ENCODE results near the gene TK1.
"Not testable (repeated sequence)": the region's sequence is repeated elsewhere in the genome, so short reads cannot be mapped to it uniquely, and the experiment has no call there.

Gene TK1

DNA sequence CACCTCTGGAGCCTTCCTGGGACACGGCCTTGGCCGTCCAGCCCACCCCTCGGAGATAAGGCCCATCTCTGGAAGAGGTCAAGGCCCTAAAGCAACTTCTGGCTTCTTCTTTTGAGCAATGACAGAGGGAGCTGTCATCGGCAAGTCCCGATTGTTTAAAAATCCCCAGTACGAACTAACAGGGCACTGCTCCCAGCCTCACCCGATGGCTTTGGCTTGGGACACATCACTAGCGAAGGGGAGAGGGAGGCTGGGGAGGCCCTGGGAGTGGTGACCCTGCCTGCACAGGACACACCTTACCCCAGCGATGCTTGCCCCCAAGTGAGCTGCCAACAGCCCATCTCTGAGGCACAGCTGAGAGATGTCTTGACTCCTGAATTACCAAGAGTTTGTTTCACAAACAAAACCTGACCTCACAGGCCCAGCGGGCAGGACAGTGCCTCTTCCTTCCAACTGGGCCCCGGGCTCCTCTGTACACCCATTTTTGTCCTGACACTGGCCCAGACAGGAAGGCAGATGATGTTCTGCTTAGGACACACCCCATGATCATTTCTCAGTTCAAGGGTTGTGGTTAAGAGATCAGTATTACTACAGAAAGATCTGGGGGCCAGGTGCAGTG, 13.6 kb downstream of the TK1 start:
- no peaks in the 10 kb centered on the region for H3K27me3 ChIP-seq (replicated peaks in 2 of 5; ENCODE audit: control insufficient read depth in 4 of 5, insufficient read depth in 5 of 5, low read length in 4 of 5)
- H3K9me3 ChIP-seq (ENCODE audit: control extremely low read depth in 1 of 5, control insufficient read depth in 4 of 5, insufficient read depth in 2 of 5, low read depth in 1 of 5, low read length in 4 of 5), result no peaks in the 10 kb centered on the region
- POLR2A ChIA-PET, result no interaction called here
- WGBS (ENCODE audit: insufficient coverage), result 96% methylated on average over 11 of the region's 11 CpGs
- H3K4me3 ChIP-seq (ENCODE audit: control insufficient read depth in 1 of 7, extremely low read depth in 1 of 7, insufficient read depth in 4 of 7, low read depth in 2 of 7, low read length in 6 of 7), result no peak overlapping the region
- DNase-seq, result no peak
- H3K36me3 ChIP-seq (ENCODE audit: control insufficient read depth in 4 of 4, insufficient read depth in 4 of 4, low read length in 3 of 4), result peaks cover 0 to 46% (median 25%) of the 10 kb centered on the region in 4 experiments
- peak overlapping the region in 1 of 2 experiments; percentile 9 for H3K27ac ChIP-seq (ENCODE audit: insufficient read depth in 1 of 2, low read depth in 1 of 2, low read length in 2 of 2, poor library complexity in 1 of 2, severe bottlenecking in 2 of 2)
- CTCF ChIA-PET, result interaction anchor here (1.3 to 8.8 kb wide), 4 partner anchors 10 to 60 kb away, joined by 3 to 76 read pairs (median 18); no protein-coding TSS in a partner anchor
- peaks cover 0 to 40% (median 37%) of the 10 kb centered on the region in 4 experiments for H3K4me1 ChIP-seq (ENCODE audit: control extremely low read depth in 1 of 4, control insufficient read depth in 4 of 4, insufficient read depth in 4 of 4, low read length in 3 of 4)

DNA sequence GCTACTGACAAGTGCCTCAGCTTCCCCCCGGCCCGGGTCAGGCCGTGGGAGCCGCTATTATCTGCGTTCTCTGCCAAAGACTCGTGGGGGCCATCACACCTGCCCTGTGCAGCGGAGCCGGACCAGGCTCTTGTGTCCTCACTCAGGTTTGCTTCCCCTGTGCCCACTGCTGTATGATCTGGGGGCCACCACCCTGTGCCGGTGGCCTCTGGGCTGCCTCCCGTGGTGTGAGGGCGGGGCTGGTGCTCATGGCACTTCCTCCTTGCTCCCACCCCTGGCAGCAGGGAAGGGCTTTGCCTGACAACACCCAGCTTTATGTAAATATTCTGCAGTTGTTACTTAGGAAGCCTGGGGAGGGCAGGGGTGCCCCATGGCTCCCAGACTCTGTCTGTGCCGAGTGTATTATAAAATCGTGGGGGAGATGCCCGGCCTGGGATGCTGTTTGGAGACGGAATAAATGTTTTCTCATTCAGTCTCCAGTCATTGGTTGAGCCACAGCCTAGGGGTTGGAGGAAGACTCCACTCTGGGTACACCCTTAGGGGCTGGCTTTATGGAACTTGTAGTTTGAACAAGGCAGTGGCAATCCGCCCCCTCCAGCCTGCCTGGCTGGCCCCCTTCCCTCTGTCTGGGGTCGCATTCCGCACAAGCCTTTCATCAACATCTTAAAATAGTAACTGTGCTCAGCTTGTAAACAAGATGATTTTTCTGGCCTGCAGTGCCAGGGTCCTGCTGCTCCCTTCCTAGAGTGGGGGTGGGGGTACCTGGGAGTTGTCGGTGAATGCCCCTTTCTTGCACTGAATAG, 14.4 kb downstream of the TK1 start:
- ChIA-PET CTCF (interaction anchor here (1.0 to 8.8 kb wide), 5 partner anchors 11 to 60 kb away, joined by 3 to 76 read pairs (median 4); no protein-coding TSS in a partner anchor), POLR2A (interaction anchor here (1.2 kb wide), 1 partner anchor 28 kb away, joined by 3 read pairs; no protein-coding TSS in a partner anchor)
- Histone ChIP-seq H3K4me3 (ENCODE audit: control insufficient read depth in 1 of 7, extremely low read depth in 1 of 7, insufficient read depth in 4 of 7, low read depth in 2 of 7, low read length in 6 of 7) (peak overlapping the region in 1 of 7 experiments; percentile 16), H3K9me3 (ENCODE audit: control extremely low read depth in 1 of 5, control insufficient read depth in 4 of 5, insufficient read depth in 2 of 5, low read depth in 1 of 5, low read length in 4 of 5) (no peaks in the 10 kb centered on the region), H3K36me3 (ENCODE audit: control insufficient read depth in 4 of 4, insufficient read depth in 4 of 4, low read length in 3 of 4) (peaks cover 0 to 44% (median 25%) of the 10 kb centered on the region in 4 experiments), H3K4me1 (ENCODE audit: control extremely low read depth in 1 of 4, control insufficient read depth in 4 of 4, insufficient read depth in 4 of 4, low read length in 3 of 4) (peaks cover 0 to 43% (median 41%) of the 10 kb centered on the region in 4 experiments), H3K27ac (ENCODE audit: insufficient read depth in 1 of 2, low read depth in 1 of 2, low read length in 2 of 2, poor library complexity in 1 of 2, severe bottlenecking in 2 of 2) (peak overlapping the region in 1 of 2 experiments; percentile 9), H3K27me3 (replicated peaks in 2 of 5; ENCODE audit: control insufficient read depth in 4 of 5, insufficient read depth in 5 of 5, low read length in 4 of 5) (no peaks in the 10 kb centered on the region)
- DNase-seq, result peak in 2 of 3 donors; percentile 51 to 59
- 32% methylated on average over 10 of the region's 19 CpGs for WGBS (ENCODE audit: insufficient coverage)

DNA sequence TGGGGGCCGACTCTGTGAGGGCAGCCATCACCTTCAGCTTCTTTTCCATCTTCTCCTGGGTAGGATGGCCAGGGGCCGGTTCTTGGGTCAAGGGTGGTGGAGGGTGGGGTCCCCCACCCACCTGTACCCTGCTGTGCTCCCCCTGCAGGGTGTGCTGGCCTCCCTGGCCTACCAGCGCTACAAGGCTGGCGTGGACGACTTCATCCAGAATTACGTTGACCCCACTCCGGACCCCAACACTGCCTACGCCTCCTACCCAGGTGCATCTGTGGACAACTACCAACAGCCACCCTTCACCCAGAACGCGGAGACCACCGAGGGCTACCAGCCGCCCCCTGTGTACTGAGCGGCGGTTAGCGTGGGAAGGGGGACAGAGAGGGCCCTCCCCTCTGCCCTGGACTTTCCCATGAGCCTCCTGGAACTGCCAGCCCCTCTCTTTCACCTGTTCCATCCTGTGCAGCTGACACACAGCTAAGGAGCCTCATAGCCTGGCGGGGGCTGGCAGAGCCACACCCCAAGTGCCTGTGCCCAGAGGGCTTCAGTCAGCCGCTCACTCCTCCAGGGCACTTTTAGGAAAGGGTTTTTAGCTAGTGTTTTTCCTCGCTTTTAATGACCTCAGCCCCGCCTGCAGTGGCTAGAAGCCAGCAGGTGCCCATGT, 15.1 kb downstream of the TK1 start:
- ChIA-PET CTCF (interaction anchor here (1.0 to 8.8 kb wide), 3 partner anchors 12 to 59 kb away, joined by 4 to 76 read pairs (median 4); no protein-coding TSS in a partner anchor), POLR2A (interaction anchor here (1.2 kb wide), 1 partner anchor 27 kb away, joined by 3 read pairs; no protein-coding TSS in a partner anchor)
- H3K4me3 ChIP-seq (ENCODE audit: control insufficient read depth in 1 of 7, extremely low read depth in 1 of 7, insufficient read depth in 4 of 7, low read depth in 2 of 7, low read length in 6 of 7); H3K27me3 ChIP-seq (replicated peaks in 2 of 5; ENCODE audit: control insufficient read depth in 4 of 5, insufficient read depth in 5 of 5, low read length in 4 of 5); H3K9me3 ChIP-seq (ENCODE audit: control extremely low read depth in 1 of 5, control insufficient read depth in 4 of 5, insufficient read depth in 2 of 5, low read depth in 1 of 5, low read length in 4 of 5); DNase-seq; H3K27ac ChIP-seq (ENCODE audit: insufficient read depth in 1 of 2, low read depth in 1 of 2, low read length in 2 of 2, poor library complexity in 1 of 2, severe bottlenecking in 2 of 2): not testable (repeated sequence)
- H3K4me1 ChIP-seq (ENCODE audit: control extremely low read depth in 1 of 4, control insufficient read depth in 4 of 4, insufficient read depth in 4 of 4, low read length in 3 of 4), result peaks cover 0 to 41% (median 38%) of the 10 kb centered on the region in 4 experiments
- 85% methylated on average over 10 of the region's 19 CpGs for WGBS (ENCODE audit: insufficient coverage)
- peaks cover 0 to 40% (median 25%) of the 10 kb centered on the region in 4 experiments for H3K36me3 ChIP-seq (ENCODE audit: control insufficient read depth in 4 of 4, insufficient read depth in 4 of 4, low read length in 3 of 4)

DNA sequence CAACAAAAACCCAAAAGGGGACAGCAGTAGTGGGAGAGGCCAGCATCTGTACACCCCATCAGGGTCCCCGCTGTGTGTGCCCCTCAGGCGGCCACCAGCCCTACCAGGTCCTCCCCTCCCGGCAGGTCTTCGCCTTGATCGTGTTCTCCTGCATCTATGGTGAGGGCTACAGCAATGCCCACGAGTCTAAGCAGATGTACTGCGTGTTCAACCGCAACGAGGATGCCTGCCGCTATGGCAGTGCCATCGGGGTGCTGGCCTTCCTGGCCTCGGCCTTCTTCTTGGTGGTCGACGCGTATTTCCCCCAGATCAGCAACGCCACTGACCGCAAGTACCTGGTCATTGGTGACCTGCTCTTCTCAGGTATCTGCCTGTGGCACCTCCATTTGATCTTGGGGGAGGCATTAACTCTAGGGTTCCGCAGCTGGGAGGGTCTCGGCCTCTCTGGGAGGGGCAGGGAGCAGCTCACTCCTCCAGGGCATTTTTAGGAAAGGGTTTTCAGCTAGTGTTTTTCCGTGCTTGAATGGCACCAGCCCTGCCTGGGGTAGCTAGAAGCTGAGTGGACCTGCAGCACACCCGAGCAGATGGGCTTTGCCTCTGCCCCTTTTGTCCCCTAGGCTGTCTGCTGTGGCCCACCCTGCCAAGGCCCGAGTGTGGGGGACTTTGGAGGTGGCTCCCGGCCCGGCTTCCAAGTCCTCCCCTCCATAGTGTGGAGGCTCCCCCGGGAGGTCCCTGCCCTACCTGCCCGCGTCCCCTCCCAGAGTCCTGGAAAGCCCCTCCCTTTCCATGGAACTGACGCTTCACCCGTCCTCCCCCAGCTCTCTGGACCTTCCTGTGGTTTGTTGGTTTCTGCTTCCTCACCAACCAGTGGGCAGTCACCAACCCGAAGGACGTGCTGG, 15.9 kb downstream of the TK1 start:
- ChIA-PET POLR2A (interaction anchor here (1.2 kb wide), 1 partner anchor 26 kb away, joined by 3 read pairs; no protein-coding TSS in a partner anchor), CTCF (interaction anchor here (1.2 to 8.8 kb wide), 3 partner anchors 8 to 34 kb away, joined by 4 to 76 read pairs (median 4); no protein-coding TSS in a partner anchor)
- Histone ChIP-seq H3K4me1 (ENCODE audit: control extremely low read depth in 1 of 4, control insufficient read depth in 4 of 4, insufficient read depth in 4 of 4, low read length in 3 of 4) (peaks cover 0 to 37% (median 34%) of the 10 kb centered on the region in 4 experiments), H3K27me3 (replicated peaks in 2 of 5; ENCODE audit: control insufficient read depth in 4 of 5, insufficient read depth in 5 of 5, low read length in 4 of 5) (no peaks in the 10 kb centered on the region), H3K4me3 (ENCODE audit: control insufficient read depth in 1 of 7, extremely low read depth in 1 of 7, insufficient read depth in 4 of 7, low read depth in 2 of 7, low read length in 6 of 7) (no peak overlapping the region), H3K27ac (ENCODE audit: insufficient read depth in 1 of 2, low read depth in 1 of 2, low read length in 2 of 2, poor library complexity in 1 of 2, severe bottlenecking in 2 of 2) (no peak overlapping the region), H3K9me3 (ENCODE audit: control extremely low read depth in 1 of 5, control insufficient read depth in 4 of 5, insufficient read depth in 2 of 5, low read depth in 1 of 5, low read length in 4 of 5) (no peaks in the 10 kb centered on the region), H3K36me3 (ENCODE audit: control insufficient read depth in 4 of 4, insufficient read depth in 4 of 4, low read length in 3 of 4) (peaks cover 0 to 40% (median 25%) of the 10 kb centered on the region in 4 experiments)
- 95% methylated on average over 24 of the region's 31 CpGs for WGBS (ENCODE audit: insufficient coverage)
- no peak for DNase-seq

DNA sequence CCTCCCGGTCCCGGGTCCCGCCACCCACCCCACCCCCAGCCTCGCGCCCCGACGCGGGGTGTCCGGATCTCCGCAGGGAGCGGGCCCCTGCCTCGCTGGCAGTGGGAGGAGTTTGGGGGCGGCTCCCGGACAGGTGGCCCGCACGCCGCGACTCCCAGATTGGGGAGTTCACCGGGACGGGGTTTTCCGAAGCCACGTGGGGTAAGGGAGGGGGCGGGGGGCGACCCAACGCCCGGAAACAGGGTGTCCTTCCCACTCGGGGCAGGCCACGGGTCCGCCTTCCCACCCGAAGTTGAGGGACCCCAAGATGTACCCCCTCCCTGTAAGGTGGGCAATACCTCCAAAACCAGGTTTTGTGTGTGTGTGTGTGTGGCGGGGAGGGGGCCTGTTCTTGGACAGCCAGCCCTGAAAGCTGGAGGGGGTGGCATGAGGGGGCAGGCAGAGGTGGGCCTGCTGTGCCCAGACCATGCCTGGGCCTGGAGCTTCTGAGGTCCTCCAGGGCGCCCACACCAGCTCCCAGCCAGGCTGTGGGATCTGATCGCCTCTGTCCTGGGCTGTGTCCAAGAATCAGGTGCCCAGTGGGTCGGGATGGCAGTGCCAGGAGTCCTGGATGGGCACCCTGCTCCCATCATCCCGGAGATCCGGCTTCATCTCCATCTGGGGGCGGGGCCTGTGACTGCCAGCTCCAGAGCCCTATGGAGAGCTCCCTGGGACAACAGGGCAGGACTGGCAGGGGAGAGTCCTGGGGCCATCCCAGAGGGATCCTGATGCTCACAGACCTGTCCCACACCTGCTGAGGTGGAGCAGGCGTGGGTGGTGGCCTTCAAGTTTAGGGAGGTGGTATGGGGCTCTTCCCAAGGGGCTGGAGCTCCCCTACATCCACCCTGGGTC, 17.7 kb downstream of the TK1 start:
- H3K36me3 ChIP-seq (ENCODE audit: control insufficient read depth in 4 of 4, insufficient read depth in 4 of 4, low read length in 3 of 4), result peaks cover 0 to 27% (median 19%) of the 10 kb centered on the region in 4 experiments
- H3K4me3 ChIP-seq (ENCODE audit: control insufficient read depth in 1 of 7, extremely low read depth in 1 of 7, insufficient read depth in 4 of 7, low read depth in 2 of 7, low read length in 6 of 7), result peak overlapping the region; percentile 36 to 79 (median 71)
- peaks cover 0 to 37% (median 35%) of the 10 kb centered on the region in 4 experiments for H3K4me1 ChIP-seq (ENCODE audit: control extremely low read depth in 1 of 4, control insufficient read depth in 4 of 4, insufficient read depth in 4 of 4, low read length in 3 of 4)
- WGBS (ENCODE audit: insufficient coverage), result 27% methylated on average over 17 of the region's 38 CpGs
- peak in 2 of 3 donors; percentile 38 to 40 for DNase-seq
- peak overlapping the region in 1 of 2 experiments; percentile 66 for H3K27ac ChIP-seq (ENCODE audit: insufficient read depth in 1 of 2, low read depth in 1 of 2, low read length in 2 of 2, poor library complexity in 1 of 2, severe bottlenecking in 2 of 2)
- ChIA-PET CTCF (interaction anchor here (0.9 to 8.8 kb wide), 8 partner anchors 10 to 58 kb away, joined by 3 to 76 read pairs (median 4); partner anchors contain the start of gene TMC8), POLR2A (interaction anchor here (0.7 kb wide), 1 partner anchor 29 kb away, joined by 6 read pairs; no protein-coding TSS in a partner anchor)
- no peaks in the 10 kb centered on the region for H3K9me3 ChIP-seq (ENCODE audit: control extremely low read depth in 1 of 5, control insufficient read depth in 4 of 5, insufficient read depth in 2 of 5, low read depth in 1 of 5, low read length in 4 of 5)
- no peaks in the 10 kb centered on the region for H3K27me3 ChIP-seq (replicated peaks in 2 of 5; ENCODE audit: control insufficient read depth in 4 of 5, insufficient read depth in 5 of 5, low read length in 4 of 5)
